Ovary (tissue), 9 donors: ENCODE measurements around the gene ASAP2. TPM values are rescaled to one million over a fixed set of nuclear protein-coding genes. Genes with fewer than 3 reads are reported as not detected.
A peak's percentile ranks its signal among the peaks of the same experiment; 100 is the strongest.

Source experiments
- DNase-seq, 5 donors: peaks; one replicate each; pipeline ENCODE4 v3.0.0-alpha.2; 2019 to 2020
- H3K27ac ChIP-seq, 2 donors: fragments of 200-600 bp; one replicate each; pipeline versions ENCODE4 v1.5.1 to v1.8.0; 2019 to 2022
- H3K27me3 ChIP-seq: fragments of 200-600 bp; one replicate; pipeline ENCODE4 v1.8.0; 2022
- H3K36me3 ChIP-seq: fragments of 200-600 bp; sonication (generic); one replicate; pipeline ENCODE4 v1.5.1; 2019
- H3K4me1 ChIP-seq: one replicate; pipeline ENCODE4 v1.8.1; 2013; ENCODE audit warnings: mild to moderate bottlenecking, moderate library complexity; ENCODE audit not compliant: insufficient read depth
- H3K4me3 ChIP-seq: fragments of 200-600 bp; sonication (generic); one replicate; pipeline ENCODE4 v1.5.1; 2017
- H3K9me3 ChIP-seq, 2 donors: fragments of 200-600 bp in 1 of 2; sonication (generic) in 1 of 2; one replicate each; pipeline versions ENCODE4 v1.5.1 to v1.8.1; 2013 to 2019; ENCODE audit warnings: mild to moderate bottlenecking in 1 of 2, moderate library complexity in 1 of 2
- CTCF ChIP-seq, 3 donors: fragments of 450-650 bp in 2 of 3; fragments of 200-600 bp in 1 of 3; IDR thresholded peaks; one replicate each; pipeline versions ENCODE4 v1.5.1 to v1.8.0; 2016 to 2022; ENCODE audit warnings: antibody characterized with exemption in 3 of 3, mild to moderate bottlenecking in 1 of 3
- EP300 ChIP-seq: sonication (generic); formaldehyde crosslinking; IDR thresholded peaks from one replicate; pipeline ENCODE4 v1.6.1; 2017; ENCODE audit warnings: antibody characterized with exemption
- POLR2A ChIP-seq: fragments of 450-650 bp; IDR thresholded peaks from one replicate; pipeline ENCODE4 v1.6.1; 2017; ENCODE audit warnings: antibody characterized with exemption, mild to moderate bottlenecking, moderate library complexity
- WGBS, 3 donors: extraction: QIAGEN DNeasy Blood & Tissue Kit in 1 of 3; methylation state at CpG; one replicate each; pipeline versions ENCODE4 v1.1.5 to v1.1.7; 2013 to 2017; 5-methylcytosine and 5-hydroxymethylcytosine counted together
- intact Hi-C, 4 donors: fragments of 100-400 bp; cut with DNase I; formaldehyde crosslinking; loops; one replicate each; pipeline versions ENCODE4 v1.11.0 to v1.15.1; 2022 to 2023
- polyA plus RNA-seq, 2 donors: library from polyadenylated mRNA; stranded (reverse); fragments of 200-250 nt in 1 of 2; fragments of 350-450 nt in 1 of 2; fragmentation: Illumina TruSeq in 1 of 2; extraction: RNeasy Lipid Tissue Mini Kit (QIAGEN cat#74804) in 1 of 2; gene quantifications; one replicate each; pipeline ENCODE4 v1.2.3, GENCODE V29; 2013 to 2014
- total RNA-seq, 7 donors: library from RNA; depleted of rRNA in 2 of 7; stranded (reverse); fragments of >200 nt in 2 of 7; fragmentation: NEBNext Ultra II Directional in 3 of 7; extraction: Animal tissue kit (Norgen Biotek cat#: 25700) in 3 of 7; gene quantifications; one replicate each; pipeline versions ENCODE4 v1.1.0 to v1.2.4, GENCODE V29; 2016 to 2023
- donor health status: DM: no; HTN: no; CAD: no; lungs with moderate emphysema.
- donor health status: DM: no; HTN: no; CAD: no.
- donor health status: Bipolar disorder and iron deficiency.
- donor health status: DM: yes; HTN: yes; CAD: no.
- donor health status: DM: no; HTN: no; CAD: no.
- donor health status: DM: yes; HTN: yes; CAD: no.

ASAP2 gene
- total and polyA plus RNA-seq, 9 donors: 10.3 to 22.7 (median 15.5) TPM

GRCh38 chr2:9336576-9337314, 130.1 kb downstream of the ASAP2 start:
- intact Hi-C loops: loop anchor here in 3 of 4 donors (5.0 to 10.0 kb wide), 2 partner anchors 189 to 192 kb away; no protein-coding TSS in a partner anchor
- H3K9me3 ChIP-seq: no peaks in the 10 kb centered on the region
- peak in 4 of 5 donors; percentile 42 to 79 (median 66) for DNase-seq
- H3K4me1 ChIP-seq: peaks cover under 1% of the 10 kb centered on the region
- H3K27ac ChIP-seq: no peak overlapping the region
- 39 to 50% (median 42%) methylated on average over 14 of the region's 14 CpGs for WGBS, 3 donors
- no peak overlapping the region for H3K4me3 ChIP-seq
- no peaks in the 10 kb centered on the region for H3K27me3 ChIP-seq
- H3K36me3 ChIP-seq: no peaks in the 10 kb centered on the region
- no peak for TF ChIP-seq POLR2A
- no peak for TF ChIP-seq CTCF (IDR thresholded peaks at IDR 0.05)
- TF ChIP-seq EP300: no peak

- no peaks in the 10 kb centered on the region for H3K4me1 ChIP-seq
- H3K36me3 ChIP-seq: no peaks in the 10 kb centered on the region
- 94 to 96% (median 95%) methylated on average over 8 of the region's 8 CpGs for WGBS, 3 donors
- no peaks in the 10 kb centered on the region for H3K9me3 ChIP-seq
- H3K27ac ChIP-seq: no peak overlapping the region
- TF ChIP-seq EP300 (no peak), CTCF (IDR thresholded peaks at IDR 0.05) (no peak), POLR2A (no peak)
- no peaks in the 10 kb centered on the region for H3K27me3 ChIP-seq
- H3K4me3 ChIP-seq: no peak overlapping the region
- no peak for DNase-seq
- intact Hi-C loops: loop anchor here in 3 of 4 donors (5.0 to 10.0 kb wide), 2 partner anchors 191 to 193 kb away; no protein-coding TSS in a partner anchor
These were observed 131.3 kb downstream of the ASAP2 start for GRCh38 chr2:9337901-9338300.

DNA sequence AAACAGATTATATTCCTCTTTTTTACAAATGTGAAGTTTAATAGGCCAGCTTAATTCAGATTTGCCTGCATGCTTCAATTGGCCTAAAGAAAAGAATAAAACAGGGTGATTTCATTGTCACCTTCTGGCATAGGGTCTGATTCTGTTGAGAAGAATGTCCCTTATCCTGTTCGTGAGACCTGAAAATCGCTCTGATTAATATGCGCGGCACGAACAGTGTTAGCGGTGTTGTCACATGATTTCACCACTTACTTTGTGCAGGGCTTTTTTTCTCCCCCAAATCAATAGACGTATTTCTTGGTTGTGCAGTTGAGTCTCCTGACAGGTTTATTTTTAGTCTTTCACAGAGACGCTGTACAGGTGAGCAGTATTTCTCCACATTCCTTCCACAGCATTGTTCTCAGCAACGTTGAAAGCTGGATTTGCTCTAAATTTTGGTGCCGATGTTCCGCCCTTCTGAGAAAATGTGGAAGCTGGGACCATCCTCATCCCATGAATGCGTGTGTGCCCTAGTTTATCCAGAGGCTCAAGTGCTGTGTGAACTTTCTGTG, 134.8 kb downstream of the ASAP2 start:
- intact Hi-C loops: loop anchor here in 1 of 4 donors (10.0 kb wide), 1 partner anchor 197 kb away; no protein-coding TSS in a partner anchor
- Histone ChIP-seq H3K36me3 (no peaks in the 10 kb centered on the region), H3K27me3 (no peaks in the 10 kb centered on the region), H3K27ac (no peak overlapping the region), H3K9me3 (no peaks in the 10 kb centered on the region), H3K4me3 (no peak overlapping the region), H3K4me1 (no peaks in the 10 kb centered on the region)
- WGBS, 3 donors: 93 to 95% (median 93%) methylated on average over 12 of the region's 12 CpGs
- no peak for DNase-seq
- no peak for TF ChIP-seq POLR2A
- TF ChIP-seq EP300: no peak
- no peak for TF ChIP-seq CTCF (IDR thresholded peaks at IDR 0.05)

DNA sequence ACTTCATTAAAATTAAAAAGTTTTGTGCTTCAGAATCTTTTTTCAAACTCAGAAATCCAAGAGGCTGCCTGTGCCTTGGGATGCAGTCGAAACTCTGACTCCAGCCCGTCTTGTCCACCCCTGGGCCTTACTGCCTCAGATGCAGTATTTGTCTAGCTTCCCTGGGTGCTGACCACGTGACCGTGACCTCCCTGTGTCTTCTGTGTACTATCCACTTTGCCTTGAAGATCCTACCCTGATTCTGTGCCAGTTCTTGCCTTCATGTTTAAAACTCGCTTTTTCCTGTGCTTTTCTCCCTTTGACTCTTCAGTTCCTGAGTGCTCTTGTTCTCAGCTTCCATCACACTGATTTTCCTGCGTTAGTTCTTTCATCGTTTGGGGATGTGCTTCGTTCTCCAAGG, 136.0 kb downstream of the ASAP2 start:
- intact Hi-C loops: loop anchor here in 1 of 4 donors (10.0 kb wide), 1 partner anchor 198 kb away; no protein-coding TSS in a partner anchor
- H3K4me1 ChIP-seq: no peaks in the 10 kb centered on the region
- H3K36me3 ChIP-seq: no peaks in the 10 kb centered on the region
- DNase-seq: no peak
- no peak overlapping the region for H3K27ac ChIP-seq
- no peak for TF ChIP-seq CTCF (IDR thresholded peaks at IDR 0.05)
- no peak for TF ChIP-seq POLR2A
- no peak for TF ChIP-seq EP300
- no peaks in the 10 kb centered on the region for H3K9me3 ChIP-seq
- H3K27me3 ChIP-seq: no peaks in the 10 kb centered on the region
- 95 to 98% (median 95%) methylated on average over 8 of the region's 8 CpGs for WGBS, 3 donors
- no peak overlapping the region for H3K4me3 ChIP-seq
